Endothelial cell of umbilical vein (primary cell): ENCODE results near the gene VMP1. TPM values are rescaled to one million over a fixed set of nuclear protein-coding genes. Genes with fewer than 3 reads are reported as not detected.

Experiments used
- BruUV-seq: library from RNA; stranded (reverse); fragments of 400-500 nt; replicated peaks from 2 replicates; lab custom pipeline; 2021; lab: Mats Ljungman, UMichigan
- CTCF ChIA-PET: fragments of 300-600, 350-600 bp; sonication (Branson Sonifier 250); formaldehyde crosslinking; loops from one replicate; lab custom pipeline; 2021; ENCODE audit warnings: antibody characterized with exemption, inconsistent platforms; lab: Charles Lee
- POLR2A ChIA-PET: fragments of 300-600, 350-600 bp; sonication (Branson Sonifier 250); formaldehyde crosslinking; loops from one replicate; lab custom pipeline; 2021; ENCODE audit warnings: antibody characterized with exemption, inconsistent platforms; lab: Charles Lee
- DNase-seq: peaks from one replicate; pipeline ENCODE4 v3.0.0-alpha.2; 2011; ENCODE audit warnings: low read depth, low spot score
- FAIRE-seq: peaks from 2 replicates; lab custom pipeline; 2011; peaks lifted over from hg19 to GRCh38; lab: Jason Lieb, UNC
- H2AFZ ChIP-seq: 2 replicates; pipeline ENCODE4 v1.6.0; 2012; ENCODE audit warnings: low read depth, low read length, control low read depth, inconsistent platforms
- H3K27ac ChIP-seq: 2 replicates; pipeline ENCODE4 v1.5.1; 2011; ENCODE audit warnings: low read depth, mild to moderate bottlenecking, control low read depth, low read length, moderate library complexity; ENCODE audit not compliant: insufficient read depth
- H3K27me3 ChIP-seq, 2 experiments: 2 replicates each; pipeline versions ENCODE4 v1.6.0 to v1.6.1; 2011; ENCODE audit warnings: low read length in 2 of 2, mixed read lengths in 1 of 2; ENCODE audit not compliant: control insufficient read depth in 2 of 2, insufficient read depth in 2 of 2
- H3K36me3 ChIP-seq, 2 experiments: 2 replicates in 1 of 2; 3 replicates in 1 of 2; pipeline ENCODE4 v1.5.1; 2011; ENCODE audit warnings: low read length in 2 of 2, mild to moderate bottlenecking in 1 of 2, moderate library complexity in 1 of 2; ENCODE audit not compliant: control insufficient read depth in 2 of 2, insufficient read depth in 2 of 2; ENCODE audit errors: extremely low read depth in 1 of 2
- H3K4me1 ChIP-seq: 3 replicates; pipeline ENCODE4 v1.5.1; 2011; ENCODE audit warnings: mild to moderate bottlenecking, low read length; ENCODE audit not compliant: control insufficient read depth, insufficient read depth; ENCODE audit errors: extremely low read depth
- H3K4me2 ChIP-seq: 2 replicates; pipeline ENCODE4 v1.6.1; 2011; ENCODE audit warnings: low read length, control low read depth, mixed read lengths; ENCODE audit not compliant: insufficient read depth
- H3K4me3 ChIP-seq, 3 experiments: fragments of 200-600 bp in 1 of 3; sonication (generic), shearing (Covaris generic) in 1 of 3; replicated peaks in 1 of 3; 2 replicates each; pipeline ENCODE4 v1.5.1; 2011 to 2016; ENCODE audit warnings: control low read depth in 3 of 3, low read length in 3 of 3, mild to moderate bottlenecking in 2 of 3, inconsistent platforms in 1 of 3, low read depth in 1 of 3, moderate library complexity in 1 of 3; ENCODE audit not compliant: insufficient read depth in 1 of 3
- H3K79me2 ChIP-seq: 2 replicates; pipeline ENCODE4 v1.6.0; 2012; ENCODE audit warnings: low read length, inconsistent platforms; ENCODE audit not compliant: control insufficient read depth, insufficient read depth
- H3K9ac ChIP-seq: replicated peaks from 2 replicates; pipeline ENCODE3; 2011; ENCODE audit warnings: low read length, control low read depth; ENCODE audit not compliant: insufficient read depth; ENCODE audit errors: extremely low read depth
- H3K9me1 ChIP-seq: replicated peaks from 3 replicates; pipeline ENCODE4 v1.6.0; 2011; ENCODE audit warnings: mild to moderate bottlenecking, low read length; ENCODE audit not compliant: control insufficient read depth, insufficient read depth; ENCODE audit errors: extremely low read depth
- H3K9me3 ChIP-seq: replicated peaks from 2 replicates; pipeline ENCODE4 v1.5.1; 2012; ENCODE audit warnings: low read length, inconsistent platforms; ENCODE audit not compliant: control insufficient read depth, insufficient read depth
- H4K20me1 ChIP-seq: replicated peaks from 2 replicates; pipeline ENCODE3; 2011; ENCODE audit warnings: mild to moderate bottlenecking, low read length; ENCODE audit not compliant: control insufficient read depth, insufficient read depth; ENCODE audit errors: extremely low read depth
- CTCF ChIP-seq, 2 donors: IDR thresholded peaks; 1 replicate in 1 of 2; 2 replicates in 1 of 2; pipeline ENCODE4 v1.5.1; 2011; ENCODE audit warnings: low read length in 2 of 2, mild to moderate bottlenecking in 2 of 2, moderate library complexity in 2 of 2, control low read depth in 1 of 2, inconsistent platforms in 1 of 2, low read depth in 1 of 2; ENCODE audit not compliant: insufficient read depth in 1 of 2; ENCODE audit errors: extremely low read depth in 1 of 2
- EZH2 ChIP-seq: IDR thresholded peaks from 2 replicates; pipeline ENCODE4 v1.6.1; 2012; ENCODE audit warnings: borderline replicate concordance, low read depth, mild to moderate bottlenecking, moderate library complexity, low read length, inconsistent platforms; ENCODE audit not compliant: severe bottlenecking
- FOS ChIP-seq: IDR thresholded peaks from 2 replicates; pipeline ENCODE4 v1.6.1; 2011; ENCODE audit warnings: mild to moderate bottlenecking, low read length, moderate library complexity, borderline replicate concordance; ENCODE audit not compliant: insufficient read depth
- GATA2 ChIP-seq: IDR thresholded peaks from 2 replicates; pipeline ENCODE4 v1.7.0; 2011; ENCODE audit warnings: low read depth, mild to moderate bottlenecking, moderate library complexity, mixed read lengths, low read length; ENCODE audit not compliant: insufficient read length, insufficient read depth
- JUN ChIP-seq: IDR thresholded peaks from 2 replicates; pipeline ENCODE4 v1.6.1; 2011; ENCODE audit warnings: borderline replicate concordance, low read depth; ENCODE audit not compliant: insufficient read length, insufficient read depth
- MYC ChIP-seq: IDR thresholded peaks from one replicate; pipeline ENCODE4 v1.6.1; 2011; ENCODE audit warnings: mild to moderate bottlenecking, low read depth, low read length
- POLR2A ChIP-seq: IDR thresholded peaks from 2 replicates; pipeline ENCODE4 v1.6.1; 2012; ENCODE audit warnings: low read depth, mild to moderate bottlenecking, control low read depth, low read length
- POLR2AphosphoS5 ChIP-seq: IDR thresholded peaks from 2 replicates; pipeline ENCODE4 v1.6.1; 2012; ENCODE audit warnings: low read depth, mild to moderate bottlenecking, control low read depth, low read length, moderate library complexity; ENCODE audit not compliant: insufficient read depth
- dilution Hi-C: fragments of 300-500 bp; cut with MboI; formaldehyde crosslinking; loops from one replicate; pipeline ENCODE4 v1.15.0; 2019; ENCODE audit warnings: low sequenced_read_pairs; ENCODE audit not compliant: extremely low pct_ligation_motif_present
- intact Hi-C: fragments of 100-400 bp; cut with micrococcal nuclease; formaldehyde crosslinking; loops from one replicate; pipeline ENCODE4 v1.10.0; 2022
- polyA plus RNA-seq, 4 experiments: library from polyadenylated mRNA; depleted of rRNA in 3 of 4; stranded (reverse) in 3 of 4; unstranded in 1 of 4; fragments of >200 nt; gene quantifications; 2 replicates each; pipeline versions ENCODE4 v1.2.1 to v1.2.3, GENCODE V29; 2011 to 2012; ENCODE audit warnings: missing spikeins in 1 of 4
- total RNA-seq: library from RNA; stranded (reverse); gene quantifications from 2 replicates; pipeline ENCODE4 v1.2.3, GENCODE V29; 2021
- TF ChIP-seq, protein P1 (sequence below): IDR thresholded peaks from 2 replicates; pipeline ENCODE4 v1.6.1; 2011; ENCODE audit not compliant: insufficient read depth, insufficient read length

Gene VMP1
- total and polyA plus RNA-seq, 2 donors (not counting 3 experiments of a cell fraction or from before 2014, with no cell fraction given), result 138 to 270 TPM

DNA sequence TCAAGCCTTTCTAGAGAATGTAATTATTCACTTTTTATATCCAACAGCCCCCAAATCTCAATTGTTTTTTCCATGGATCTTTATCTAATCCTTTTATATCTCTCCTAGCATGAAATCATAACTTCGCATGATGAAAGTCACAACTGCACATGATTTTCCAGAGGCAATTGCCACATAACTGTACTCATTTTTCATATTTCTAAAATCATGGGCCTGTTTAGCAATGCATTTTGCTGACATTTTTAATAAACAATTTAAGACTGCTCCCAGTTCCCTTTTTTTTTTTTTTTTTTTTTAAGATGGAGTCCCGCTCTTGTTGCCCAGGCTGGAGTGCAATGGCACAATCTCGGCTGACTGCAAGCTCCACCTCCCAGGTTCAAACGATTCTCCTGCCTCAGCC, 83.5 kb downstream of the VMP1 start:
- Histone ChIP-seq H3K4me2 (no peak overlapping the region), H3K27ac (peak overlapping the region; percentile 11), H3K9me1 (no peaks in the 10 kb centered on the region), H3K27me3 (no peaks in the 10 kb centered on the region), H3K79me2 (peaks cover 2% of the 10 kb centered on the region), H2AFZ (no peak overlapping the region), H3K4me3 (no peak overlapping the region), H3K4me1 (peaks cover 34% of the 10 kb centered on the region), H3K9me3 (no peaks in the 10 kb centered on the region), H4K20me1 (no peaks in the 10 kb centered on the region), H3K36me3 (no peaks in the 10 kb centered on the region), H3K9ac (no peak overlapping the region)
- TF ChIP-seq EZH2 (no peak), POLR2AphosphoS5 (no peak), GATA2 (no peak), FOS (no peak), CTCF (IDR thresholded peaks at IDR 0.05; ENCODE audit: extremely low read depth in 1 of 2, insufficient read depth in 1 of 2, low read depth in 1 of 2, low read length in 2 of 2) (no peak), MYC (no peak), POLR2A (no peak), JUN (no peak)
- TF ChIP-seq, protein P1, sequence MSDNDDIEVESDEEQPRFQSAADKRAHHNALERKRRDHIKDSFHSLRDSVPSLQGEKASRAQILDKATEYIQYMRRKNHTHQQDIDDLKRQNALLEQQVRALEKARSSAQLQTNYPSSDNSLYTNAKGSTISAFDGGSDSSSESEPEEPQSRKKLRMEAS, result no peak
- no TSS peak for BruUV-seq
- dilution Hi-C loops, result no loop called here
- no peak for FAIRE-seq
- ChIA-PET CTCF (interaction anchor here (0.7 to 1.1 kb wide), 2 partner anchors 40 to 46 kb away, joined by 3 read pairs; no protein-coding TSS in a partner anchor), POLR2A (interaction anchor here (1.0 to 1.1 kb wide), 2 partner anchors 37 to 47 kb away, joined by 3 to 4 read pairs; no protein-coding TSS in a partner anchor)
- intact Hi-C loops, result no loop called here
- DNase-seq, result no peak
